ENCODE measurements around the gene OR2B3. TPM values are rescaled to one million over a fixed set of nuclear protein-coding genes. Genes with fewer than 3 reads are reported as not detected.

The OR2B3 gene
- total RNA-seq, 1 donor from 2014 or later = not detected

GRCh38 chr6:29082457-29082856 is 4.7 kb downstream of the OR2B3 start:
- no peak for DNase-seq
- Mint-ChIP-seq H3K27ac (ENCODE audit: unreplicated experiment) (no peak overlapping the region), H3K9me3 (ENCODE audit: unreplicated experiment) (no peaks in the 10 kb centered on the region), H3K4me3 (ENCODE audit: unreplicated experiment) (no peak overlapping the region), H3K4me1 (ENCODE audit: low read depth, unreplicated experiment) (no peaks in the 10 kb centered on the region), H3K36me3 (ENCODE audit: unreplicated experiment) (no peaks in the 10 kb centered on the region), H3K27me3 (ENCODE audit: unreplicated experiment) (no peaks in the 10 kb centered on the region)
- no peak for TF ChIP-seq CTCF (IDR thresholded peaks at IDR 0.05; ENCODE audit: partially characterized antibody, unreplicated experiment)

GRCh38 chr6:29081312-29081711 is 5.8 kb downstream of the OR2B3 start:
- no peaks in the 10 kb centered on the region for H3K9me3 Mint-ChIP-seq (ENCODE audit: unreplicated experiment)
- no peaks in the 10 kb centered on the region for H3K27me3 Mint-ChIP-seq (ENCODE audit: unreplicated experiment)
- H3K4me3 Mint-ChIP-seq (ENCODE audit: unreplicated experiment) = no peak overlapping the region
- no peak for DNase-seq
- H3K36me3 Mint-ChIP-seq (ENCODE audit: unreplicated experiment) = no peaks in the 10 kb centered on the region
- TF ChIP-seq CTCF (IDR thresholded peaks at IDR 0.05; ENCODE audit: partially characterized antibody, unreplicated experiment) = no peak
- no peak overlapping the region for H3K27ac Mint-ChIP-seq (ENCODE audit: unreplicated experiment)
- H3K4me1 Mint-ChIP-seq (ENCODE audit: low read depth, unreplicated experiment) = no peaks in the 10 kb centered on the region

GRCh38 chr6:29079203-29079602 is 7.9 kb downstream of the OR2B3 start:
- no peaks in the 10 kb centered on the region for H3K36me3 Mint-ChIP-seq (ENCODE audit: unreplicated experiment)
- no peaks in the 10 kb centered on the region for H3K27me3 Mint-ChIP-seq (ENCODE audit: unreplicated experiment)
- H3K27ac Mint-ChIP-seq (ENCODE audit: unreplicated experiment) = no peak overlapping the region
- H3K4me1 Mint-ChIP-seq (ENCODE audit: low read depth, unreplicated experiment) = no peaks in the 10 kb centered on the region
- H3K9me3 Mint-ChIP-seq (ENCODE audit: unreplicated experiment) = no peaks in the 10 kb centered on the region
- no peak overlapping the region for H3K4me3 Mint-ChIP-seq (ENCODE audit: unreplicated experiment)
- DNase-seq = no peak
- TF ChIP-seq CTCF (IDR thresholded peaks at IDR 0.05; ENCODE audit: partially characterized antibody, unreplicated experiment) = no peak

GRCh38 chr6:29071831-29072723 is 15.0 kb downstream of the OR2B3 start:
- no peak overlapping the region for H3K4me3 Mint-ChIP-seq (ENCODE audit: unreplicated experiment)
- DNase-seq = peak; percentile 50
- peak; percentile 83 for TF ChIP-seq CTCF (IDR thresholded peaks at IDR 0.05; ENCODE audit: partially characterized antibody, unreplicated experiment)
- H3K4me1 Mint-ChIP-seq (ENCODE audit: low read depth, unreplicated experiment) = no peaks in the 10 kb centered on the region
- no peaks in the 10 kb centered on the region for H3K36me3 Mint-ChIP-seq (ENCODE audit: unreplicated experiment)
- H3K27ac Mint-ChIP-seq (ENCODE audit: unreplicated experiment) = no peak overlapping the region
- H3K9me3 Mint-ChIP-seq (ENCODE audit: unreplicated experiment) = no peaks in the 10 kb centered on the region
- H3K27me3 Mint-ChIP-seq (ENCODE audit: unreplicated experiment) = no peaks in the 10 kb centered on the region

- no peak for DNase-seq
- Mint-ChIP-seq H3K36me3 (ENCODE audit: unreplicated experiment) (no peaks in the 10 kb centered on the region), H3K9me3 (ENCODE audit: unreplicated experiment) (no peaks in the 10 kb centered on the region), H3K4me1 (ENCODE audit: low read depth, unreplicated experiment) (no peaks in the 10 kb centered on the region), H3K27ac (ENCODE audit: unreplicated experiment) (no peak overlapping the region), H3K27me3 (ENCODE audit: unreplicated experiment) (no peaks in the 10 kb centered on the region), H3K4me3 (ENCODE audit: unreplicated experiment) (no peak overlapping the region)
- no peak for TF ChIP-seq CTCF (IDR thresholded peaks at IDR 0.05; ENCODE audit: partially characterized antibody, unreplicated experiment)
Observed at GRCh38 chr6:29051680-29052079, 35.4 kb downstream of the OR2B3 start.
